SH-SY5Y (cell line): ENCODE measurements around the gene KCNIP4.

Experiments
- GATA2 ChIP-seq: IDR thresholded peaks from 2 replicates; pipeline ENCODE4 v1.6.1; 2011; ENCODE audit warnings: mild to moderate bottlenecking, low read depth, low read length
- GATA3 ChIP-seq: IDR thresholded peaks from 2 replicates; pipeline ENCODE4 v1.6.1; 2011; ENCODE audit warnings: low read depth, mild to moderate bottlenecking, low read length, moderate library complexity

DNA sequence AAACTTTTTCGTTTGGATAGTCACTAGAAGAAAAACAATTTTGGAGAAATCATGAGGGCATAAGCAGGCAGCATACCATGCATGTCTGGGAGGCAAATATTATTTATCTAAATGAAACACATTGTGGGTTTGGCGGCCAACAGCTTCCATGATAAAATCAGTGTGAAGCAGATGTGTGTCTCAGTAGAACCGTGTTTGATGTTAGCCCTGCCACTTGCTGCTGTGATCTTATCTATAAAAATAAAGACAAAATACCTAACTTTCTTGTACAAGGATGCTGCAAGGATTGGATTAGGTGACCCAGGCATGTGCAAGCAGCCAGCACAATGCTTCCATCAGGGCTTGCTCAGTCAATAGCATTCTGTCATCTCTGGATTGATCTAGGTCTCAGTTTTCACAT lies 906.9 kb downstream of the KCNIP4 start:
- TF ChIP-seq GATA2 (peak; percentile 92), GATA3 (peak; percentile 89)
